HepG2 (cell line): ENCODE measurements around the gene TDRD9. TPM values are rescaled to one million over a fixed set of nuclear protein-coding genes. Genes with fewer than 3 reads are reported as not detected.

Experiments
- ATAD3A ChIP-seq: sonication (generic); formaldehyde crosslinking; IDR thresholded peaks from 2 replicates; pipeline ENCODE4 v1.4.0; 2020; ENCODE audit warnings: missing genetic modification reagents
- ATF7 ChIP-seq, 2 experiments: fragments of 450-650 bp in 1 of 2; sonication (generic) in 1 of 2; formaldehyde crosslinking in 1 of 2; IDR thresholded peaks; 2 replicates each; pipeline versions ENCODE4 v1.4.0 to v1.6.1; 2016 to 2020; ENCODE audit warnings: antibody characterized with exemption in 1 of 2, mild to moderate bottlenecking in 1 of 2, missing genetic modification reagents in 1 of 2
- BCL3 ChIP-seq: sonication (generic); formaldehyde crosslinking; IDR thresholded peaks from 2 replicates; pipeline ENCODE4 v1.5.1; 2020; ENCODE audit warnings: mild to moderate bottlenecking, missing genetic modification reagents, moderate library complexity
- BRCA1 ChIP-seq: sonication (generic); formaldehyde crosslinking; IDR thresholded peaks from 2 replicates; pipeline ENCODE4 v1.4.0; 2020; ENCODE audit warnings: missing genetic modification reagents
- FLYWCH1 ChIP-seq: sonication (generic); formaldehyde crosslinking; IDR thresholded peaks from 2 replicates; pipeline ENCODE4 v1.8.1; 2023; ENCODE audit warnings: mild to moderate bottlenecking, missing genetic modification reagents
- MED1 ChIP-seq: sonication (generic); formaldehyde crosslinking; IDR thresholded peaks from 2 replicates; pipeline ENCODE4 v1.4.0; 2020; ENCODE audit warnings: missing genetic modification reagents
- RBFOX2 ChIP-seq: fragments of 200-400 bp; formaldehyde crosslinking; IDR thresholded peaks from 2 replicates; pipeline ENCODE4 v1.6.1; 2017; ENCODE audit warnings: low read depth, mild to moderate bottlenecking, low read length
- SYNCRIP ChIP-seq: fragments of 200-400 bp; formaldehyde crosslinking; IDR thresholded peaks from 2 replicates; pipeline ENCODE4 v1.6.1; 2018; ENCODE audit warnings: mild to moderate bottlenecking, low read depth, low read length; ENCODE audit not compliant: insufficient read depth
- ZFYVE20 ChIP-seq: sonication (generic); formaldehyde crosslinking; IDR thresholded peaks from 2 replicates; pipeline ENCODE4 v1.8.0; 2023; ENCODE audit warnings: low read depth, mild to moderate bottlenecking, moderate library complexity, missing genetic modification reagents, borderline replicate concordance
- ZNF136 ChIP-seq: sonication (generic); formaldehyde crosslinking; IDR thresholded peaks from 2 replicates; pipeline ENCODE4 v1.8.1; 2022; ENCODE audit warnings: low read depth, mild to moderate bottlenecking, moderate library complexity, missing genetic modification reagents
- polyA plus RNA-seq, 8 experiments: library from polyadenylated mRNA; depleted of rRNA in 3 of 8; stranded (reverse) in 7 of 8; unstranded in 1 of 8; fragments of >200 nt; fragmentation: Illumina TruSeq in 4 of 8; extraction: Trizol in 4 of 8; gene quantifications; 2 replicates each; pipeline versions ENCODE4 v1.2.1 to v1.2.3, GENCODE V29; 2011 to 2016; ENCODE audit warnings: low read depth in 4 of 8, missing spikeins in 1 of 8, mixed read lengths in 1 of 8; ENCODE audit not compliant: insufficient read depth in 1 of 8
- total RNA-seq, 5 experiments: library from RNA; depleted of rRNA; stranded (reverse); fragments of >200 nt; fragmentation: Illumina TruSeq; extraction: Trizol; gene quantifications; 2 replicates each; pipeline ENCODE4 v1.2.3, GENCODE V29; 2016; ENCODE audit warnings: low read depth in 1 of 5

TDRD9 gene
- total and polyA plus RNA-seq, 2 of the 13 experiments (the other 11 are each of a cell fraction or from before 2014, with no cell fraction given) = not detected

- TF ChIP-seq ZFYVE20 (no peak), FLYWCH1 (CRISPR knock-in tag) (no peak), ATF7 (IDR thresholded peaks at IDR 0.05) (no peak), ATF7 (CRISPR knock-in tag; IDR thresholded peaks at IDR 0.05) (no peak), RBFOX2 (peak; percentile 82), BRCA1 (no peak; the same call in 1 of the 2 replicates), SYNCRIP (no peak), MED1 (CRISPR knock-in tag) (peak; percentile 93), ZNF136 (no peak; the same call in 1 of the 2 replicates), ATAD3A (CRISPR knock-in tag) (no peak), BCL3 (CRISPR knock-in tag) (peak; percentile 61; the same call in 1 of the 2 replicates)
These were observed 48.5 kb upstream of the TDRD9 start (continued) for GRCh38 chr14:103879570-103880347.
